ENCODE results near the gene GAS7. TPM values are rescaled to one million over a fixed set of nuclear protein-coding genes. Genes with fewer than 3 reads are reported as not detected.

GAS7 gene
- total RNA-seq, 1 donor from 2014 or later = 50.6 TPM

- H3K27me3 ChIP-seq = no peaks in the 10 kb centered on the region
- no peaks in the 10 kb centered on the region for H3K36me3 ChIP-seq
- intact Hi-C loops (cut with DNase I) = no loop called here
- TF ChIP-seq CTCF (IDR thresholded peaks at IDR 0.05) = no peak
- H3K27ac ChIP-seq = no peak overlapping the region
- H3K4me3 ChIP-seq = no peak overlapping the region
- ATAC-seq = peak; percentile 83
- no peak for DNase-seq
- H3K9me3 ChIP-seq = no peaks in the 10 kb centered on the region
- H3K4me1 ChIP-seq = peaks cover 13% of the 10 kb centered on the region
Measured at GRCh38 chr17:9875441-9875840, 323.0 kb downstream of the GAS7 start.

- no peak for DNase-seq
- Histone ChIP-seq H3K9me3 (no peaks in the 10 kb centered on the region), H3K36me3 (no peaks in the 10 kb centered on the region), H3K27me3 (no peaks in the 10 kb centered on the region), H3K27ac (no peak overlapping the region), H3K4me1 (peaks cover 13% of the 10 kb centered on the region), H3K4me3 (no peak overlapping the region)
- no peak for TF ChIP-seq CTCF (IDR thresholded peaks at IDR 0.05)
- no peak for ATAC-seq
- intact Hi-C loops (cut with DNase I) = no loop called here
Measured at GRCh38 chr17:9874722-9875121, 323.7 kb downstream of the GAS7 start.

- no peak overlapping the region for H3K4me3 ChIP-seq
- intact Hi-C loops (cut with DNase I) = no loop called here
- TF ChIP-seq CTCF (IDR thresholded peaks at IDR 0.05) = no peak
- H3K9me3 ChIP-seq = no peaks in the 10 kb centered on the region
- H3K36me3 ChIP-seq = no peaks in the 10 kb centered on the region
- peaks cover 13% of the 10 kb centered on the region for H3K4me1 ChIP-seq
- ATAC-seq (no peak), DNase-seq (no peak)
- H3K27me3 ChIP-seq = no peaks in the 10 kb centered on the region
- no peak overlapping the region for H3K27ac ChIP-seq
Measured at GRCh38 chr17:9872852-9873251, 325.6 kb downstream of the GAS7 start.

GRCh38 chr17:9868552-9868951 lies 329.9 kb downstream of the GAS7 start:
- no peak for ATAC-seq
- H3K4me3 ChIP-seq = no peak overlapping the region
- TF ChIP-seq CTCF (IDR thresholded peaks at IDR 0.05) = no peak
- no peaks in the 10 kb centered on the region for H3K36me3 ChIP-seq
- no peaks in the 10 kb centered on the region for H3K27me3 ChIP-seq
- no peak for DNase-seq
- H3K27ac ChIP-seq = no peak overlapping the region
- no peaks in the 10 kb centered on the region for H3K4me1 ChIP-seq
- H3K9me3 ChIP-seq = no peaks in the 10 kb centered on the region
- intact Hi-C loops (cut with DNase I) = no loop called here

GRCh38 chr17:9865586-9865985 lies 332.8 kb downstream of the GAS7 start:
- ATAC-seq (peak; percentile 63), DNase-seq (no peak)
- Histone ChIP-seq H3K27me3 (no peaks in the 10 kb centered on the region), H3K27ac (no peak overlapping the region), H3K4me1 (no peaks in the 10 kb centered on the region), H3K36me3 (no peaks in the 10 kb centered on the region), H3K9me3 (peaks cover 2% of the 10 kb centered on the region), H3K4me3 (no peak overlapping the region)
- TF ChIP-seq CTCF (IDR thresholded peaks at IDR 0.05) = no peak
- intact Hi-C loops (cut with DNase I) = no loop called here

GRCh38 chr17:9862949-9863348 lies 335.5 kb downstream of the GAS7 start:
- no peak for TF ChIP-seq CTCF (IDR thresholded peaks at IDR 0.05)
- ATAC-seq = no peak
- no peaks in the 10 kb centered on the region for H3K36me3 ChIP-seq

More at GRCh38 chr17:9862949-9863348, 335.5 kb downstream of the GAS7 start:
- DNase-seq = no peak
- Histone ChIP-seq H3K9me3 (peaks cover 7% of the 10 kb centered on the region), H3K4me1 (no peaks in the 10 kb centered on the region), H3K27me3 (no peaks in the 10 kb centered on the region), H3K4me3 (no peak overlapping the region), H3K27ac (no peak overlapping the region)
- intact Hi-C loops (cut with DNase I) = no loop called here
